ENCODE measurements around the gene RPL15. TPM values are rescaled to one million over a fixed set of nuclear protein-coding genes. Genes with fewer than 3 reads are reported as not detected.
A peak's percentile ranks its signal among the peaks of the same experiment; 100 is the strongest.

RPL15 gene
- total and polyA plus RNA-seq, 2 of the 13 experiments (the other 11 are each of a cell fraction or from before 2014, with no cell fraction given) = 1,297 to 3,693 TPM

- TF ChIP-seq ZNF552 (CRISPR knock-in tag; IDR thresholded peaks at IDR 0.05; ENCODE audit: borderline replicate concordance) (no peak; the same call in 1 of the 2 replicates), FIP1L1 (IDR thresholded peaks at IDR 0.05; ENCODE audit: borderline replicate concordance, insufficient read depth, low read depth, low read length) (no peak), EHMT2 (IDR thresholded peaks at IDR 0.05; ENCODE audit: borderline replicate concordance, low read depth, low read length) (no peak), EP300 (IDR thresholded peaks at IDR 0.05; ENCODE audit: low read depth in 2 of 2, low read length in 2 of 2) (no peak; a peak in 1 of 4 replicates), EP300 (CRISPR knock-in tag; IDR thresholded peaks at IDR 0.05; ENCODE audit: borderline replicate concordance) (no peak; the same call in 1 of the 2 replicates), BORCS8-MEF2B (CRISPR knock-in tag; IDR thresholded peaks at IDR 0.05) (peak; percentile 65), MXD3 (CRISPR knock-in tag; IDR thresholded peaks at IDR 0.05) (peak; percentile 82; the same call in 1 of the 2 replicates), ZNF691 (CRISPR knock-in tag; IDR thresholded peaks at IDR 0.05; ENCODE audit: borderline replicate concordance, low read depth) (peak; percentile 73; the same call in 1 of the 2 replicates), ZFP41 (CRISPR knock-in tag; IDR thresholded peaks at IDR 0.05; ENCODE audit: borderline replicate concordance) (peak; percentile 72; the same call in 1 of the 2 replicates), ZSCAN31 (CRISPR knock-in tag; IDR thresholded peaks at IDR 0.05; ENCODE audit: low read depth) (peak; percentile 78; the same call in 1 of the 2 replicates), ZNF383 (CRISPR knock-in tag; IDR thresholded peaks at IDR 0.05; ENCODE audit: borderline replicate concordance) (no peak), ZNF841 (CRISPR knock-in tag; IDR thresholded peaks at IDR 0.05; ENCODE audit: borderline replicate concordance) (no peak), FOXJ3 (CRISPR knock-in tag; IDR thresholded peaks at IDR 0.05; ENCODE audit: borderline replicate concordance) (no peak), ZNF597 (CRISPR knock-in tag; IDR thresholded peaks at IDR 0.05) (no peak), JUN (CRISPR knock-in tag; IDR thresholded peaks at IDR 0.05) (peak; percentile 64; the same call in 1 of the 2 replicates), SP140L (CRISPR knock-in tag; IDR thresholded peaks at IDR 0.05; ENCODE audit: borderline replicate concordance) (no peak), SIX1 (CRISPR knock-in tag; IDR thresholded peaks at IDR 0.05; ENCODE audit: borderline replicate concordance) (no peak), ZNF776 (CRISPR knock-in tag; IDR thresholded peaks at IDR 0.05) (peak; percentile 82), KAT8 (CRISPR knock-in tag; IDR thresholded peaks at IDR 0.05) (peak; percentile 53; the same call in 1 of the 2 replicates), ZNF224 (CRISPR knock-in tag; IDR thresholded peaks at IDR 0.05) (0 out of 2 replicates have a peak, but pooled peaks have one; percentile 64), ZBTB7B (CRISPR knock-in tag; IDR thresholded peaks at IDR 0.05) (no peak), FOXK2 (IDR thresholded peaks at IDR 0.05) (0 out of 2 replicates have a peak, but pooled peaks have one; percentile 35), PPARG (CRISPR knock-in tag; conservative IDR thresholded peaks at IDR 0.05) (peak; percentile 57; the same call in 1 of the 2 replicates), SRF (IDR thresholded peaks at IDR 0.05; ENCODE audit: low read depth, low read length) (no peak), RBM22 (optimal IDR thresholded peaks at IDR 0.05; ENCODE audit: low read length) (no peak), ZFP90 (CRISPR knock-in tag; IDR thresholded peaks at IDR 0.05; ENCODE audit: borderline replicate concordance) (no peak; the same call in 1 of the 2 replicates)
- TF ChIP-seq, protein P1, sequence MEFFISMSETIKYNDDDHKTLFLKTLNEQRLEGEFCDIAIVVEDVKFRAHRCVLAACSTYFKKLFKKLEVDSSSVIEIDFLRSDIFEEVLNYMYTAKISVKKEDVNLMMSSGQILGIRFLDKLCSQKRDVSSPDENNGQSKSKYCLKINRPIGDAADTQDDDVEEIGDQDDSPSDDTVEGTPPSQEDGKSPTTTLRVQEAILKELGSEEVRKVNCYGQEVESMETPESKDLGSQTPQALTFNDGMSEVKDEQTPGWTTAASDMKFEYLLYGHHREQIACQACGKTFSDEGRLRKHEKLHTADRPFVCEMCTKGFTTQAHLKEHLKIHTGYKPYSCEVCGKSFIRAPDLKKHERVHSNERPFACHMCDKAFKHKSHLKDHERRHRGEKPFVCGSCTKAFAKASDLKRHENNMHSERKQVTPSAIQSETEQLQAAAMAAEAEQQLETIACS (CRISPR knock-in tag; IDR thresholded peaks at IDR 0.05) = peak; percentile 94
Observed at GRCh38 chr3:23945913-23946687, 29.2 kb downstream of the RPL15 start (continued).
